Neural cell (in vitro differentiated cells): ENCODE results near the gene NSG1. TPM values are rescaled to one million over a fixed set of nuclear protein-coding genes. Genes with fewer than 3 reads are reported as not detected.

Experiments
- H2AFZ ChIP-seq: fragments of 200-600, 300-800 bp; sonication (generic), shearing (Covaris generic); 2 replicates; pipeline ENCODE4 v1.6.0; 2014; ENCODE audit warnings: low read depth, mild to moderate bottlenecking, antibody characterized with exemption, low read length, moderate library complexity
- H3F3A ChIP-seq: fragments of 200-600 bp; shearing (Covaris generic); 2 replicates; pipeline ENCODE4 v1.6.1; 2016; ENCODE audit warnings: mild to moderate bottlenecking, moderate library complexity, mixed read lengths, antibody characterized with exemption, low read length; ENCODE audit not compliant: insufficient read depth, poor library complexity, severe bottlenecking
- H3K27ac ChIP-seq: fragments of 200-600, 300-800 bp; sonication (generic), shearing (Covaris generic); 2 replicates; pipeline ENCODE4 v1.5.1; 2014; ENCODE audit warnings: mild to moderate bottlenecking, low read length, moderate library complexity
- H3K27me3 ChIP-seq: fragments of 300-800, 200-600 bp; sonication (generic), shearing (Covaris generic); 2 replicates; pipeline ENCODE4 v1.6.0; 2014; ENCODE audit warnings: mild to moderate bottlenecking, low read depth, low read length, moderate library complexity; ENCODE audit not compliant: insufficient read depth
- H3K36me3 ChIP-seq: fragments of 300-800, 200-600 bp; sonication (generic), shearing (Covaris generic); 2 replicates; pipeline ENCODE4 v1.5.1; 2014; ENCODE audit warnings: mild to moderate bottlenecking, antibody characterized with exemption, low read length, moderate library complexity; ENCODE audit not compliant: insufficient read depth
- H3K4me2 ChIP-seq: fragments of 300-800, 200-600 bp; sonication (generic), shearing (Covaris generic); 2 replicates; pipeline ENCODE4 v1.6.0; 2014; ENCODE audit warnings: mild to moderate bottlenecking, low read length
- H3K4me3 ChIP-seq: fragments of 300-800, 200-600 bp; sonication (generic), shearing (Covaris generic); 2 replicates; pipeline ENCODE4 v1.5.1; 2014; ENCODE audit warnings: mild to moderate bottlenecking, low read length, moderate library complexity
- H3K79me2 ChIP-seq: fragments of 200-600 bp; shearing (Covaris generic); replicated peaks from 2 replicates; pipeline ENCODE4 v1.6.0; 2014; ENCODE audit warnings: mild to moderate bottlenecking, low read length, moderate library complexity; ENCODE audit not compliant: insufficient read depth
- H3K9ac ChIP-seq: fragments of 300-800, 200-600 bp; sonication (generic), shearing (Covaris generic); 2 replicates; pipeline ENCODE4 v1.6.1; 2016; ENCODE audit warnings: mild to moderate bottlenecking, low read length, mixed read lengths
- H3K9me2 ChIP-seq: fragments of 200-600 bp; shearing (Covaris generic); 2 replicates; pipeline ENCODE4 v1.6.1; 2016; ENCODE audit warnings: mild to moderate bottlenecking, low read length, mixed read lengths; ENCODE audit not compliant: insufficient read depth
- H3K9me3 ChIP-seq: fragments of 200-600, 300-800 bp; sonication (generic), shearing (Covaris generic); 2 replicates; pipeline ENCODE4 v1.6.1; 2016; ENCODE audit warnings: mild to moderate bottlenecking, mixed run types, low read length, moderate library complexity, mixed read lengths
- H4K20me1 ChIP-seq: fragments of 200-600 bp; shearing (Covaris generic); 2 replicates; pipeline ENCODE4 v1.6.1; 2016; ENCODE audit warnings: mild to moderate bottlenecking, mixed run types; ENCODE audit not compliant: insufficient read depth
- EP300 ChIP-seq: fragments of 450-650 bp; conservative IDR thresholded peaks from 2 replicates; pipeline ENCODE4 v1.6.1; 2014; ENCODE audit warnings: antibody characterized with exemption, mild to moderate bottlenecking, moderate library complexity; ENCODE audit not compliant: poor library complexity, severe bottlenecking
- EZH2 ChIP-seq: fragments of 200-600, 300-800 bp; shearing (Covaris generic), sonication (generic); IDR thresholded peaks from 2 replicates; pipeline ENCODE4 v1.6.1; 2014; ENCODE audit warnings: antibody characterized with exemption, low read length, borderline replicate concordance, mild to moderate bottlenecking; ENCODE audit not compliant: insufficient read depth, poor library complexity, severe bottlenecking
- MXI1 ChIP-seq: fragments of 450-650 bp; conservative IDR thresholded peaks from 2 replicates; pipeline ENCODE4 v1.6.1; 2014; ENCODE audit warnings: antibody characterized with exemption, mild to moderate bottlenecking; ENCODE audit not compliant: poor library complexity, severe bottlenecking
- POLR2AphosphoS5 ChIP-seq: IDR thresholded peaks from 2 replicates; pipeline ENCODE4 v1.6.1; 2012
- RAD21 ChIP-seq: fragments of 450-650 bp; conservative IDR thresholded peaks from 2 replicates; pipeline ENCODE4 v1.6.1; 2014; ENCODE audit warnings: antibody characterized with exemption, mild to moderate bottlenecking, moderate library complexity
- REST ChIP-seq: IDR thresholded peaks from 2 replicates; pipeline ENCODE4 v1.6.1; 2012; ENCODE audit warnings: borderline replicate concordance
- SMC3 ChIP-seq: fragments of 450-650 bp; conservative IDR thresholded peaks from 2 replicates; pipeline ENCODE4 v1.6.1; 2014; ENCODE audit warnings: antibody characterized with exemption, mild to moderate bottlenecking, moderate library complexity; ENCODE audit not compliant: poor library complexity
- TAF1 ChIP-seq: IDR thresholded peaks from 2 replicates; pipeline ENCODE4 v1.6.1; 2012; ENCODE audit warnings: low read depth
- polyA plus RNA-seq: library from polyadenylated mRNA; depleted of rRNA; stranded (reverse); fragments of >200 nt; gene quantifications from 2 replicates; pipeline ENCODE4 v1.2.3, GENCODE V29; 2014
- TF ChIP-seq, protein P1 (sequence below): fragments of 450-650 bp; IDR thresholded peaks from 2 replicates; pipeline ENCODE4 v1.5.1; 2014; ENCODE audit warnings: antibody characterized with exemption, mild to moderate bottlenecking, moderate library complexity; ENCODE audit not compliant: poor library complexity, severe bottlenecking

NSG1 gene
- polyA plus RNA-seq, 1 donor from 2014 or later = 921 TPM

DNA sequence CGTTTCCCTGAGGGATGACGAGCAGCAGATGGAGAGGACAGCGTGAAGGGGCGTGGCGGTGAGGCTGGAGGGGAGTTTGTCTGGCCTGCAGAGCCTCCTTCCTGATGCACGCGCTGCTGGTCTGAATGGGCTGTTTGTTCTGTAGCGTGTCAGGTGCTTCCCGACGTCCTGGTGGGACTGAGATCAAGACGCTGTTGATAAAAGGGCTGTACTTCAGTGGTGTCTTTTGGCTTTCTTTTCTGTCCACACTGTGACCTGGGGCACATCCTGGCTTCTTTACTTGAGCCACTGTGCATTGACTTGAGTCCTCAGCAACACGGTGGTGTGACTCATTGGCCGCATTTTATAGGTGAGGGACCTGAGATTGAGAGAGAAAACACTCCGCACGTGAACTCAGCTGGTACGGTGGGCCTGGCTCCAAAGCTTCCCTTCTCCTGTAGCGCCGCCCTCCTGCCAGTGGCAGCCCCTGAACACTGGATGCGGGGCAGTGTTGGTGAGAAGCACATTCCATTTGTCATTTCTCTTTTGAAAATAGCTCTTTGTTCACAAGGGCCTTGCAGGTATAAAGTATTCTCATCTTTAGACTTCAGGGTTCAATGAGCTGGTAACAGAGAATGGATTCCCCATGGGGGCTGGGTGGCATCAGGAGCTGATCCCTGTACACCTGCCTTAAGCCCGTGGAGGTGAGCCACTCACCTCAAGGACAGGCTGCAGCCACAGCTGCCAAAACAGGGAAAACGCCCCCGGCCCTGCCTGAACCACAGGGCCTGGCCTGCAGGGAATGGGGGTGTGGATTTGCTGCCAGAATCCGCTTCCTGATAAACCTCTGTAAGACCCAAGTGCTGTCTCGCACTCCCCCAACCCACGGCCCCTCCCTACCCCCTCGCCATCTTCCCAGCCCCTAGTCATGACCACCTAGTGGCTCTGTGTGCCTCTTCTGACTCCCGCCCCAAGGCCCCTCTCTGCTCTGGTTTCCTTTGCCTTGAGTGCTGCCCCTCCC lies 29.2 kb downstream of the NSG1 start:
- no peak overlapping the region for H3K4me3 ChIP-seq
- no peak overlapping the region for H3K4me2 ChIP-seq
- no peaks in the 10 kb centered on the region for H3F3A ChIP-seq
- peaks cover 15% of the 10 kb centered on the region for H3K36me3 ChIP-seq
- no peaks in the 10 kb centered on the region for H3K79me2 ChIP-seq
- TF ChIP-seq TAF1 (no peak), SMC3 (no peak), EP300 (no peak)
- no peak overlapping the region for H2AFZ ChIP-seq
- H3K27me3 ChIP-seq = no peaks in the 10 kb centered on the region
- no peaks in the 10 kb centered on the region for H3K9me3 ChIP-seq
- H3K9ac ChIP-seq = no peak overlapping the region
- no peaks in the 10 kb centered on the region for H3K9me2 ChIP-seq
- H3K27ac ChIP-seq = no peak overlapping the region
- peaks cover 3% of the 10 kb centered on the region for H4K20me1 ChIP-seq

DNA sequence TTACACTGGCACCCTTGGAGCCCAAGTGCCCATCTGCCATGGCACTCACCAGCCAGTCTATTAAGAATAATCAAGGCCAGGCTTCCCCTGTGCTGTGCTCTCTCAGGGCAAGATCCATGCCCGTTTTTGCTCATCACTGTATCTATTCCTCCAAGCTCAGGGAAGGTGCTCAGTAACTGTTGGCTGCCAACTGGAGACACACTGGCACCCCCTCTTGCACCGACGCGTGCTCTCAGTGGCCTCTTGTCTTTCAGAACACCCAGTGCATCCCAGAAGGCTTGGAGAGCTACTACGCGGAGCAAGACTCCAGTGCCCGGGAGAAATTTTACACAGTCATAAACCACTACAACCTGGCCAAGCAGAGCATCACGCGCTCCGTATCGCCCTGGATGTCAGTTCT lies 30.1 kb downstream of the NSG1 start:
- Histone ChIP-seq H3K4me2 (no peak overlapping the region), H3K79me2 (no peaks in the 10 kb centered on the region)
- TF ChIP-seq, protein P1, sequence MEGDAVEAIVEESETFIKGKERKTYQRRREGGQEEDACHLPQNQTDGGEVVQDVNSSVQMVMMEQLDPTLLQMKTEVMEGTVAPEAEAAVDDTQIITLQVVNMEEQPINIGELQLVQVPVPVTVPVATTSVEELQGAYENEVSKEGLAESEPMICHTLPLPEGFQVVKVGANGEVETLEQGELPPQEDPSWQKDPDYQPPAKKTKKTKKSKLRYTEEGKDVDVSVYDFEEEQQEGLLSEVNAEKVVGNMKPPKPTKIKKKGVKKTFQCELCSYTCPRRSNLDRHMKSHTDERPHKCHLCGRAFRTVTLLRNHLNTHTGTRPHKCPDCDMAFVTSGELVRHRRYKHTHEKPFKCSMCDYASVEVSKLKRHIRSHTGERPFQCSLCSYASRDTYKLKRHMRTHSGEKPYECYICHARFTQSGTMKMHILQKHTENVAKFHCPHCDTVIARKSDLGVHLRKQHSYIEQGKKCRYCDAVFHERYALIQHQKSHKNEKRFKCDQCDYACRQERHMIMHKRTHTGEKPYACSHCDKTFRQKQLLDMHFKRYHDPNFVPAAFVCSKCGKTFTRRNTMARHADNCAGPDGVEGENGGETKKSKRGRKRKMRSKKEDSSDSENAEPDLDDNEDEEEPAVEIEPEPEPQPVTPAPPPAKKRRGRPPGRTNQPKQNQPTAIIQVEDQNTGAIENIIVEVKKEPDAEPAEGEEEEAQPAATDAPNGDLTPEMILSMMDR = no peak
- no peak for TF ChIP-seq MXI1
- no peak for TF ChIP-seq REST
- TF ChIP-seq EZH2 = no peak
- no peak for TF ChIP-seq RAD21
- no peak for TF ChIP-seq POLR2AphosphoS5
- no peak for TF ChIP-seq SMC3
- no peak for TF ChIP-seq TAF1
- TF ChIP-seq EP300 = no peak

More for the DNA sequence above, 30.1 kb downstream of the NSG1 start:
- H3K27me3 ChIP-seq = no peaks in the 10 kb centered on the region
- no peak overlapping the region for H3K27ac ChIP-seq
- no peak overlapping the region for H2AFZ ChIP-seq
- H3K4me3 ChIP-seq = no peak overlapping the region
- no peaks in the 10 kb centered on the region for H3K9me3 ChIP-seq
- peaks cover 3% of the 10 kb centered on the region for H4K20me1 ChIP-seq
- no peak overlapping the region for H3K9ac ChIP-seq
- no peaks in the 10 kb centered on the region for H3F3A ChIP-seq
- H3K9me2 ChIP-seq = no peaks in the 10 kb centered on the region
- peaks cover 15% of the 10 kb centered on the region for H3K36me3 ChIP-seq
